ENCODE measurements around the gene PPARD. TPM values are rescaled to one million over a fixed set of nuclear protein-coding genes. Genes with fewer than 3 reads are reported as not detected.

Gene PPARD
- total and polyA plus RNA-seq, 11 donors = 10.0 to 23.8 (median 13.8) TPM

- no peaks in the 10 kb centered on the region for H3K36me3 ChIP-seq
- TF ChIP-seq CTCF (IDR thresholded peaks at IDR 0.05) (no peak), POLR2A (IDR thresholded peaks at IDR 0.05) (no peak)
- no peaks in the 10 kb centered on the region for H3K27me3 ChIP-seq
- intact Hi-C loops (cut with DNase I) = loop anchor here in 3 of 10 donors (5.0 kb wide), 1 partner anchor 148 kb away; the partner anchor contains the start of gene DEF6 (in 3 of the 3)
- ATAC-seq (no peak), DNase-seq (no peak)
- no peak overlapping the region for H3K27ac ChIP-seq
- H3K4me3 ChIP-seq = no peak overlapping the region
- peaks cover 0 to 5% (median 0%) of the 10 kb centered on the region in 12 donors for H3K4me1 ChIP-seq
- H3K9me3 ChIP-seq = peaks cover 0 to 4% (median 0%) of the 10 kb centered on the region in 12 donors
- WGBS, 4 donors = 75 to 90% (median 86%) methylated on average over 5 to 7 of the region's 7 CpGs
Observed at GRCh38 chr6:35445691-35446090, 103.3 kb downstream of the PPARD start.

GRCh38 chr6:35448191-35448590 lies 105.8 kb downstream of the PPARD start:
- WGBS, 4 donors = 67 to 87% (median 77%) methylated on average over 7 of the region's 7 CpGs
- DNase-seq = no peak
- no peak overlapping the region for H3K4me3 ChIP-seq
- H3K27me3 ChIP-seq = no peaks in the 10 kb centered on the region
- peaks cover 0 to 4% (median 0%) of the 10 kb centered on the region in 12 donors for H3K9me3 ChIP-seq
- no peak for ATAC-seq
- no peak overlapping the region for H3K27ac ChIP-seq
- H3K36me3 ChIP-seq = no peaks in the 10 kb centered on the region
- intact Hi-C loops (cut with DNase I) = loop anchor here in 4 of 10 donors (2.0 to 5.0 kb wide), 2 partner anchors 105 to 151 kb away; partner anchors contain the start of genes DEF6 (in 3 of the 4) and PPARD (in 1 of the 4)
- TF ChIP-seq POLR2A (IDR thresholded peaks at IDR 0.05) (no peak), CTCF (IDR thresholded peaks at IDR 0.05) (no peak)
- H3K4me1 ChIP-seq = peaks cover 0 to 23% (median 12%) of the 10 kb centered on the region in 12 donors

- Histone ChIP-seq H3K36me3 (no peaks in the 10 kb centered on the region), H3K4me1 (peaks cover 0 to 35% (median 23%) of the 10 kb centered on the region in 12 donors), H3K27me3 (no peaks in the 10 kb centered on the region), H3K27ac (no peak overlapping the region), H3K9me3 (peaks cover 0 to 4% (median 0%) of the 10 kb centered on the region in 12 donors), H3K4me3 (no peak overlapping the region)
- WGBS, 4 donors = 30 to 37% (median 34%) methylated on average over 13 to 14 of the region's 14 CpGs
- no peak for TF ChIP-seq POLR2A (IDR thresholded peaks at IDR 0.05)
- TF ChIP-seq CTCF (IDR thresholded peaks at IDR 0.05) = peak; percentile 58 to 85 (median 75)
- ATAC-seq (peak; percentile 49 to 66 (median 62)), DNase-seq (no peak)
- intact Hi-C loops (cut with DNase I) = loop anchor here in 8 of 10 donors (1.0 to 5.0 kb wide), 4 partner anchors 107 to 152 kb away; partner anchors contain the start of genes PPARD (in 7 of the 8) and DEF6 (in 4 of the 8)
Observed at GRCh38 chr6:35449287-35449881, 107.0 kb downstream of the PPARD start.
